Ovary (tissue), 3 donors: ENCODE measurements around the gene NOL12.

Source experiments
- CTCF ChIP-seq, 3 donors: fragments of 450-650 bp in 2 of 3; fragments of 200-600 bp in 1 of 3; IDR thresholded peaks; one replicate each; pipeline versions ENCODE4 v1.5.1 to v1.8.0; 2016 to 2022; ENCODE audit warnings: antibody characterized with exemption in 3 of 3, mild to moderate bottlenecking in 1 of 3
- EP300 ChIP-seq: sonication (generic); formaldehyde crosslinking; IDR thresholded peaks from one replicate; pipeline ENCODE4 v1.6.1; 2017; ENCODE audit warnings: antibody characterized with exemption
- POLR2A ChIP-seq: fragments of 450-650 bp; IDR thresholded peaks from one replicate; pipeline ENCODE4 v1.6.1; 2017; ENCODE audit warnings: antibody characterized with exemption, mild to moderate bottlenecking, moderate library complexity
- donor health status: DM: no; HTN: no; CAD: no.

DNA sequence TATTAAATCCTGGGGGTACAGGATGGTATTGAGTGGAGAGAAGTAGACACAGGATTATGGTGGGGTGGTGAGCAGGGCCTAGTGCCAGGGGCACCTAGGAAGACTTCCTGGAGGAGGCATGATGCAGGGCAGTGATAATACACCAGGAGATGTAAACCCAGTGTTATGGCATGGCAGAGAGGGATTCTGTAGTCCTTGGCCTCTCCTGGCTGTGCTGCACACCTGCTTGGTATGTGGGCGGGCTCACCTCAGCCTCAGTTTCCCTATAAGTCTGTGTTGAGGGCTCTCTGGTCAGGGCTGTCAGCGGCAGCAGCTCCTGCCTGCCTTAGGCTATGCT, 25.5 kb upstream of the NOL12 start:
- no peak for TF ChIP-seq CTCF (IDR thresholded peaks at IDR 0.05)
- TF ChIP-seq POLR2A: no peak
- TF ChIP-seq EP300: no peak
